Measurements from ENCODE around the gene C2CD3.
"Not testable (repeated sequence)": the region's sequence is repeated elsewhere in the genome, so short reads cannot be mapped to it uniquely, and the experiment has no call there.

The C2CD3 gene

GRCh38 chr11:74077193-74077592 is 93.6 kb downstream of the C2CD3 start:
- DNase-seq (no peak), ATAC-seq (replicated peaks) (no peak)
- H3K36me3 Mint-ChIP-seq: peaks cover 43 to 53% of the 10 kb centered on the region in 2 donors
- no peaks in the 10 kb centered on the region for H3K9me3 Mint-ChIP-seq
- peaks cover 0 to 2% of the 10 kb centered on the region in 2 donors for H3K4me1 Mint-ChIP-seq
- H3K27me3 Mint-ChIP-seq: no peaks in the 10 kb centered on the region
- no peak overlapping the region for H3K27ac Mint-ChIP-seq
- no peak overlapping the region for H3K4me3 Mint-ChIP-seq

- no peak for ATAC-seq (replicated peaks)
- peaks cover 0 to 4% of the 10 kb centered on the region in 2 donors for H3K4me1 Mint-ChIP-seq
- H3K27ac Mint-ChIP-seq: no peak overlapping the region
- H3K27me3 Mint-ChIP-seq: no peaks in the 10 kb centered on the region
- no peaks in the 10 kb centered on the region for H3K9me3 Mint-ChIP-seq
- H3K36me3 Mint-ChIP-seq: peaks cover 37 to 41% of the 10 kb centered on the region in 2 donors
- no peak overlapping the region for H3K4me3 Mint-ChIP-seq
- no peak for DNase-seq
These were observed 98.1 kb downstream of the C2CD3 start for GRCh38 chr11:74072721-74073120.

- DNase-seq: no peak
- Mint-ChIP-seq H3K27me3 (no peaks in the 10 kb centered on the region), H3K36me3 (peaks cover 35 to 39% of the 10 kb centered on the region in 2 donors), H3K4me1 (peaks cover 0 to 4% of the 10 kb centered on the region in 2 donors), H3K27ac (no peak overlapping the region), H3K9me3 (no peaks in the 10 kb centered on the region), H3K4me3 (no peak overlapping the region)
- peak; percentile 57 to 84 for ATAC-seq (replicated peaks)
These were observed 98.5 kb downstream of the C2CD3 start for GRCh38 chr11:74072286-74072685.

- DNase-seq (no peak), ATAC-seq (replicated peaks) (no peak)
- H3K27ac Mint-ChIP-seq: no peak overlapping the region
- no peaks in the 10 kb centered on the region for H3K9me3 Mint-ChIP-seq
- peaks cover 0 to 4% of the 10 kb centered on the region in 2 donors for H3K4me1 Mint-ChIP-seq
- H3K27me3 Mint-ChIP-seq: no peaks in the 10 kb centered on the region
- peaks cover 30 to 37% of the 10 kb centered on the region in 2 donors for H3K36me3 Mint-ChIP-seq
- H3K4me3 Mint-ChIP-seq: no peak overlapping the region
These were observed 99.9 kb downstream of the C2CD3 start for GRCh38 chr11:74070723-74071492.

GRCh38 chr11:74069146-74070046 is 101.4 kb downstream of the C2CD3 start:
- DNase-seq (no peak), ATAC-seq (replicated peaks) (no peak)
- Mint-ChIP-seq H3K27me3 (no peaks in the 10 kb centered on the region), H3K9me3 (no peaks in the 10 kb centered on the region), H3K36me3 (peaks cover 29 to 42% of the 10 kb centered on the region in 2 donors), H3K4me1 (peaks cover 0 to 4% of the 10 kb centered on the region in 2 donors), H3K27ac (no peak overlapping the region), H3K4me3 (no peak overlapping the region)

- H3K4me1 Mint-ChIP-seq: peaks cover 2 to 14% of the 10 kb centered on the region in 2 donors
- not testable (repeated sequence) for DNase-seq; ATAC-seq (replicated peaks); H3K27ac Mint-ChIP-seq; H3K9me3 Mint-ChIP-seq; H3K27me3 Mint-ChIP-seq; H3K4me3 Mint-ChIP-seq
- H3K36me3 Mint-ChIP-seq: peaks cover 21 to 40% of the 10 kb centered on the region in 2 donors
These were observed 104.1 kb downstream of the C2CD3 start for GRCh38 chr11:74066663-74067062.

GRCh38 chr11:74065534-74065933 is 105.3 kb downstream of the C2CD3 start:
- Mint-ChIP-seq H3K36me3 (peaks cover 26 to 45% of the 10 kb centered on the region in 2 donors), H3K4me1 (peaks cover 2 to 14% of the 10 kb centered on the region in 2 donors)
- not testable (repeated sequence) for H3K27me3 Mint-ChIP-seq; H3K9me3 Mint-ChIP-seq; DNase-seq; ATAC-seq (replicated peaks); H3K27ac Mint-ChIP-seq; H3K4me3 Mint-ChIP-seq

GRCh38 chr11:74063628-74064027 is 107.2 kb downstream of the C2CD3 start:
- H3K27me3 Mint-ChIP-seq; H3K9me3 Mint-ChIP-seq; DNase-seq; H3K27ac Mint-ChIP-seq; H3K4me3 Mint-ChIP-seq; ATAC-seq (replicated peaks): not testable (repeated sequence)
- Mint-ChIP-seq H3K36me3 (peaks cover 34 to 55% of the 10 kb centered on the region in 2 donors), H3K4me1 (peaks cover 4 to 14% of the 10 kb centered on the region in 2 donors)

GRCh38 chr11:74061599-74061998 is 109.2 kb downstream of the C2CD3 start:
- DNase-seq; H3K9me3 Mint-ChIP-seq; ATAC-seq (replicated peaks); H3K4me3 Mint-ChIP-seq; H3K27ac Mint-ChIP-seq; H3K27me3 Mint-ChIP-seq: not testable (repeated sequence)
- peaks cover 34 to 62% of the 10 kb centered on the region in 2 donors for H3K36me3 Mint-ChIP-seq
- H3K4me1 Mint-ChIP-seq: peaks cover 4 to 14% of the 10 kb centered on the region in 2 donors

- Mint-ChIP-seq H3K36me3 (peaks cover 32 to 56% of the 10 kb centered on the region in 2 donors), H3K9me3 (peaks cover 4% of the 10 kb centered on the region in 2 donors), H3K27me3 (no peaks in the 10 kb centered on the region), H3K27ac (no peak overlapping the region), H3K4me1 (peaks cover 1 to 2% of the 10 kb centered on the region in 2 donors), H3K4me3 (no peak overlapping the region)
- ATAC-seq (replicated peaks): no peak
- DNase-seq: no peak
These were observed 113.3 kb downstream of the C2CD3 start for GRCh38 chr11:74057249-74058151.

- Mint-ChIP-seq H3K4me3 (no peak overlapping the region), H3K27ac (no peak overlapping the region), H3K4me1 (peaks cover 0 to 2% of the 10 kb centered on the region in 2 donors), H3K36me3 (peaks cover 32 to 49% of the 10 kb centered on the region in 2 donors), H3K27me3 (no peaks in the 10 kb centered on the region), H3K9me3 (peaks cover 2 to 3% of the 10 kb centered on the region in 2 donors)
- DNase-seq: no peak
- no peak for ATAC-seq (replicated peaks)
These were observed 114.9 kb downstream of the C2CD3 start for GRCh38 chr11:74055938-74056337.

- H3K27me3 Mint-ChIP-seq: no peaks in the 10 kb centered on the region
- no peak overlapping the region for H3K4me3 Mint-ChIP-seq
- DNase-seq: no peak
- H3K4me1 Mint-ChIP-seq: no peaks in the 10 kb centered on the region
- ATAC-seq (replicated peaks): no peak
- no peak overlapping the region for H3K27ac Mint-ChIP-seq
- H3K36me3 Mint-ChIP-seq: peaks cover 24 to 45% of the 10 kb centered on the region in 2 donors
- H3K9me3 Mint-ChIP-seq: no peaks in the 10 kb centered on the region
These were observed 120.3 kb downstream of the C2CD3 start for GRCh38 chr11:74050465-74050864.

- no peak overlapping the region for H3K4me3 Mint-ChIP-seq
- no peak for ATAC-seq (replicated peaks)
- DNase-seq: no peak
- H3K4me1 Mint-ChIP-seq: no peaks in the 10 kb centered on the region
- H3K27ac Mint-ChIP-seq: no peak overlapping the region
- H3K36me3 Mint-ChIP-seq: peaks cover 25 to 51% of the 10 kb centered on the region in 2 donors
- no peaks in the 10 kb centered on the region for H3K27me3 Mint-ChIP-seq
- no peaks in the 10 kb centered on the region for H3K9me3 Mint-ChIP-seq
These were observed 121.8 kb downstream of the C2CD3 start for GRCh38 chr11:74048993-74049392.

- no peaks in the 10 kb centered on the region for H3K4me1 Mint-ChIP-seq
- H3K9me3 Mint-ChIP-seq: no peaks in the 10 kb centered on the region
- H3K27me3 Mint-ChIP-seq: no peaks in the 10 kb centered on the region
- peaks cover 25 to 50% of the 10 kb centered on the region in 2 donors for H3K36me3 Mint-ChIP-seq
- peak overlapping the region; percentile 14 for H3K27ac Mint-ChIP-seq
- ATAC-seq (replicated peaks) (no peak), DNase-seq (no peak)
- H3K4me3 Mint-ChIP-seq: no peak overlapping the region
These were observed 126.3 kb downstream of the C2CD3 start for GRCh38 chr11:74044538-74044937.

Data from stimulated activated naive B cell treated with anti-CD40 and anti-IgM and Interleukin-4, amounts not matched to agents 10 μg/mL and 1 μg/mL and 100 μg/mL, for 72 hours (primary cell).